AG09309 (cell line): ENCODE results near the gene POU6F2.
A peak's percentile ranks its signal among the peaks of the same experiment; 100 is the strongest.

Experiments used
- DNase-seq: peaks from one replicate; pipeline ENCODE4 v3.0.0-alpha.2; 2010; ENCODE audit warnings: low read depth
- H3K4me3 ChIP-seq: 2 replicates; pipeline ENCODE4 v1.5.1; 2011; ENCODE audit warnings: mild to moderate bottlenecking, low read depth, low read length, moderate library complexity; ENCODE audit not compliant: control insufficient read depth
- TF ChIP-seq, protein P1 (sequence below): IDR thresholded peaks from 2 replicates; pipeline ENCODE4 v1.5.1; 2011; ENCODE audit warnings: mild to moderate bottlenecking, low read depth, low read length, inconsistent platforms; ENCODE audit not compliant: insufficient read depth, control insufficient read depth; ENCODE audit errors: missing control alignments

Gene POU6F2

DNA sequence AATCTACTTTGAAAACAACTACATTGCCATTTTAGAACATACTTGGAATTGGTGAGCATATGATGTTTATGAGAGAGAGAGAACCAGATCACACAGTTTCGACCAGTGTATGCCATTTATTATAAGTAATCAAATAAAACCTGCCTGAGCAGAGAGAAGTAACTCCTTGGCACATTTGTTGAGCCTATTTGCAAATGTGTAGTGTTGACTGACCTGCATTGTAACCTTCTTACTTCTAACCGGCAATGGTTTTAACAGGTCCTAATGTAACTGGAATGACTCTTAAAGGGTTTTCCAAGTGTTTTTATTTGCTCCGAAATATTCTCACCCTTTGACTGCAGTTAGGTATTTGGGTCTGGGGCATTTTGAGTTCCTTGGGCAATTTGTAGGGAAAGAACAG lies 167.6 kb downstream of the POU6F2 start:
- DNase-seq: no peak
- H3K4me3 ChIP-seq: no peak overlapping the region
- TF ChIP-seq, protein P1, sequence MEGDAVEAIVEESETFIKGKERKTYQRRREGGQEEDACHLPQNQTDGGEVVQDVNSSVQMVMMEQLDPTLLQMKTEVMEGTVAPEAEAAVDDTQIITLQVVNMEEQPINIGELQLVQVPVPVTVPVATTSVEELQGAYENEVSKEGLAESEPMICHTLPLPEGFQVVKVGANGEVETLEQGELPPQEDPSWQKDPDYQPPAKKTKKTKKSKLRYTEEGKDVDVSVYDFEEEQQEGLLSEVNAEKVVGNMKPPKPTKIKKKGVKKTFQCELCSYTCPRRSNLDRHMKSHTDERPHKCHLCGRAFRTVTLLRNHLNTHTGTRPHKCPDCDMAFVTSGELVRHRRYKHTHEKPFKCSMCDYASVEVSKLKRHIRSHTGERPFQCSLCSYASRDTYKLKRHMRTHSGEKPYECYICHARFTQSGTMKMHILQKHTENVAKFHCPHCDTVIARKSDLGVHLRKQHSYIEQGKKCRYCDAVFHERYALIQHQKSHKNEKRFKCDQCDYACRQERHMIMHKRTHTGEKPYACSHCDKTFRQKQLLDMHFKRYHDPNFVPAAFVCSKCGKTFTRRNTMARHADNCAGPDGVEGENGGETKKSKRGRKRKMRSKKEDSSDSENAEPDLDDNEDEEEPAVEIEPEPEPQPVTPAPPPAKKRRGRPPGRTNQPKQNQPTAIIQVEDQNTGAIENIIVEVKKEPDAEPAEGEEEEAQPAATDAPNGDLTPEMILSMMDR: no peak

DNA sequence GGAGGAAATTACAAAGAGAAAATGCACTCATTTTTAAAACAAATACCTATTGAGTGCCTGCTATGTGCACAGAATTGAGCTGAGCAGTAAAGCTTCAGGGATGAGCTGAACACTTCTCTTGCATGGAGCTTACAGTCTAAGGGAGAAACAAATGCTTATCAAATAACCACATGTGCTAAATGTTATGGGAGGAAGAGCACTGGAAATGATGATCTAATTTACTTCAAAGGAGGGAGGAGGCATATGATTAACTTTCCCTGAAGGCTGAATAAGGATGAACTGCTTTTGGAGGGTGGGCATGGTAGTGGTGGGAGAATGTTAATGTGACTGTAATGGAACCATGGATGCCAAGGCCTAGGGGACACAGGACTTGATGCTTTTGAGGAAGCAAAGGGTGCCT lies 168.2 kb downstream of the POU6F2 start:
- TF ChIP-seq, protein P1: no peak
- no peak for DNase-seq
- no peak overlapping the region for H3K4me3 ChIP-seq

GRCh38 chr7:39152701-39153100 lies 175.0 kb downstream of the POU6F2 start:
- TF ChIP-seq, protein P1: no peak
- DNase-seq: no peak
- no peak overlapping the region for H3K4me3 ChIP-seq

GRCh38 chr7:39153113-39153512 lies 175.4 kb downstream of the POU6F2 start:
- DNase-seq: no peak
- TF ChIP-seq, protein P1: no peak
- no peak overlapping the region for H3K4me3 ChIP-seq

GRCh38 chr7:39153647-39154046 lies 175.9 kb downstream of the POU6F2 start:
- DNase-seq: no peak
- TF ChIP-seq, protein P1: peak; percentile 11
- H3K4me3 ChIP-seq: no peak overlapping the region

- no peak overlapping the region for H3K4me3 ChIP-seq
- TF ChIP-seq, protein P1: no peak
Observed at GRCh38 chr7:39154815-39155214, 177.1 kb downstream of the POU6F2 start.

GRCh38 chr7:39158367-39158766 lies 180.7 kb downstream of the POU6F2 start:
- DNase-seq: no peak
- H3K4me3 ChIP-seq: no peak overlapping the region
- TF ChIP-seq, protein P1: no peak

More at GRCh38 chr7:39154815-39155214, 177.1 kb downstream of the POU6F2 start:
- DNase-seq: no peak
